BE2C (cell line): ENCODE results near the gene TFF2.

Experiments used
- DNase-seq: peaks from one replicate; pipeline ENCODE4 v3.0.0-alpha.2; 2020
- H3K27me3 ChIP-seq: fragments of 250-450 bp; sonication (Bioruptor Pico); 2 replicates; pipeline ENCODE4 v1.5.1; 2020; ENCODE audit warnings: mild to moderate bottlenecking
- H3K36me3 ChIP-seq: fragments of 250-450 bp; sonication (Bioruptor Pico); 2 replicates; pipeline ENCODE4 v1.5.1; 2020; ENCODE audit warnings: mild to moderate bottlenecking
- H3K4me1 ChIP-seq: fragments of 250-450 bp; sonication (Bioruptor Pico); 2 replicates; pipeline ENCODE4 v1.5.1; 2020
- H3K4me3 ChIP-seq: 2 replicates; pipeline ENCODE4 v1.5.1; 2011; ENCODE audit warnings: low read depth, low read length
- H3K9me3 ChIP-seq: fragments of 250-450 bp; sonication (Bioruptor Pico); 2 replicates; pipeline ENCODE4 v1.5.1; 2020
- TF ChIP-seq, protein P1 (sequence below): IDR thresholded peaks from 2 replicates; pipeline ENCODE4 v1.5.1; 2012; ENCODE audit warnings: mild to moderate bottlenecking, low read depth, low read length

TFF2 gene

DNA sequence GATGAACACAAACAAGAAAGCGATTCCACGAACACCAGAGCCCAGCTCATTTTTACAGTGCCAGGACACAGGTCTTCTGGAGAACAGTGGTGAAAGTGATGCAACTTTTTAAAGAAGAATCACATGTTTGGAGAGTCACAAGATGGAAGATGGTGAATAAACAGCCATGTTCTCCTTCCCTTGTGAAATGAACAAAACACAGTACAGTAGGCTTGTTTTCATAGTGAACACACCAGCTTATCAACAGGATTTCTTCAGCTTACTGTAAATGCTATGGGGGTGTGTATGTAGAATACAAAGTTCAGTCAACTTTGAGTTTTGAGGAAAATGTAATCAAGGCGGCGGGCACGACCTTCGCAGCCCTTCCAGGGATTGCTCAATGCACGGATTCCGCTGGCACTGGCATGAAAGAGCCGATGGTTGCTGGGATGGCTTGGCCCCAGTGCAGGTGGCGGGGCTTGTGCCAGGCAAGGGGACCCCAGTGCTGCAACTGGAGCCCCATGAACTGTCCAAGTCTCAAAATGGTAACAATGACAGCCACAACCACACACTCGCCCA lies 35.3 kb upstream of the TFF2 start:
- DNase-seq, result no peak
- no peaks in the 10 kb centered on the region for H3K9me3 ChIP-seq
- TF ChIP-seq, protein P1, sequence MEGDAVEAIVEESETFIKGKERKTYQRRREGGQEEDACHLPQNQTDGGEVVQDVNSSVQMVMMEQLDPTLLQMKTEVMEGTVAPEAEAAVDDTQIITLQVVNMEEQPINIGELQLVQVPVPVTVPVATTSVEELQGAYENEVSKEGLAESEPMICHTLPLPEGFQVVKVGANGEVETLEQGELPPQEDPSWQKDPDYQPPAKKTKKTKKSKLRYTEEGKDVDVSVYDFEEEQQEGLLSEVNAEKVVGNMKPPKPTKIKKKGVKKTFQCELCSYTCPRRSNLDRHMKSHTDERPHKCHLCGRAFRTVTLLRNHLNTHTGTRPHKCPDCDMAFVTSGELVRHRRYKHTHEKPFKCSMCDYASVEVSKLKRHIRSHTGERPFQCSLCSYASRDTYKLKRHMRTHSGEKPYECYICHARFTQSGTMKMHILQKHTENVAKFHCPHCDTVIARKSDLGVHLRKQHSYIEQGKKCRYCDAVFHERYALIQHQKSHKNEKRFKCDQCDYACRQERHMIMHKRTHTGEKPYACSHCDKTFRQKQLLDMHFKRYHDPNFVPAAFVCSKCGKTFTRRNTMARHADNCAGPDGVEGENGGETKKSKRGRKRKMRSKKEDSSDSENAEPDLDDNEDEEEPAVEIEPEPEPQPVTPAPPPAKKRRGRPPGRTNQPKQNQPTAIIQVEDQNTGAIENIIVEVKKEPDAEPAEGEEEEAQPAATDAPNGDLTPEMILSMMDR, result no peak
- H3K36me3 ChIP-seq, result no peaks in the 10 kb centered on the region
- no peaks in the 10 kb centered on the region for H3K4me1 ChIP-seq
- H3K27me3 ChIP-seq, result peaks cover 22% of the 10 kb centered on the region
- H3K4me3 ChIP-seq, result no peak overlapping the region

DNA sequence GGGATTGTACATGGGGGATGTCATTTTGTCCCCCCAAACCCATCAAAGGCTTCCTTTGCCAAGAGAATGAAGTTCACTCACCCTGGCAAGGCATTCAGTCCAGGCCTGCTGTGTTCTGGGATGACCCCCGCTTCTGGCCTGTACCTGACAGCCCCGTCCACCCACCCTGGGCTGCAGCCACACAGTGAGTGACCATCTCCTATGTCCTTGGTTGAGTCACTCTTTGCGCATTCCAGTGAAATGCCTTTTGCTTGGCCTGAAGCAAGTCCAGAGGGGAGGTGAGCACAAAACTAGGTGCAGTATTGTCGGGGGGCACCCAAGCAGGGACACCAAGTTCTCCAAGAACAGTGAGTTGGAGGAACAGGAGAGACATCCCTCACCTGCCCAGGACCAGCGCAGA lies 34.8 kb upstream of the TFF2 start:
- H3K4me1 ChIP-seq, result no peaks in the 10 kb centered on the region
- TF ChIP-seq, protein P1, result no peak

DNA sequence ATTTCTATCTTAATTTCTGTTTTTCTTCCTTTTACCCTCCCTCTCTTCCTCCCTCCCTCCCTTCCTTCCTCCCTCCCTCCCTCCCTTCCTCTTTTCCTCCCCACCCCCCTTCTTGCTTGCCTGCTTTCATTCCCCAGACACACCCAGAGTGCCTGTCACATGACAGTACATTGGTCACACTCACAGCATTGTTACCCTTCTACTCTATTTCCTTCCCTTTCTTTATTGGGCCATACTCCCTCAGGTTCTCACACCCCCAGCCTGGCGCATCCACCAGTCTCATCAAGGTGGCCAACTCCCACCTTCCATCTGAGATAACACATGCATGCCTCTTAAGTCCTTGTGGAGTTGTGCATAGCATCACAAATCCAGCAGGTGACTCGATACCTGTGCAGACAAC lies 34.2 kb upstream of the TFF2 start:
- H3K36me3 ChIP-seq, result no peaks in the 10 kb centered on the region
- H3K4me3 ChIP-seq, result no peak overlapping the region
- DNase-seq, result no peak
- no peaks in the 10 kb centered on the region for H3K4me1 ChIP-seq
- H3K27me3 ChIP-seq, result peaks cover 14% of the 10 kb centered on the region; the same call in 1 of the 2 replicates
- TF ChIP-seq, protein P1, result no peak
- no peaks in the 10 kb centered on the region for H3K9me3 ChIP-seq

More for the DNA sequence above, 34.8 kb upstream of the TFF2 start:
- H3K27me3 ChIP-seq, result peaks cover 17% of the 10 kb centered on the region
- H3K9me3 ChIP-seq, result no peaks in the 10 kb centered on the region
- H3K4me3 ChIP-seq, result no peak overlapping the region
- no peaks in the 10 kb centered on the region for H3K36me3 ChIP-seq
- DNase-seq, result no peak

GRCh38 chr21:42384156-42384945 lies 33.6 kb upstream of the TFF2 start:
- H3K36me3 ChIP-seq, result no peaks in the 10 kb centered on the region
- H3K4me1 ChIP-seq, result no peaks in the 10 kb centered on the region
- H3K4me3 ChIP-seq, result no peak overlapping the region
- no peaks in the 10 kb centered on the region for H3K9me3 ChIP-seq
- TF ChIP-seq, protein P1, result no peak
- DNase-seq, result no peak
- H3K27me3 ChIP-seq, result peaks cover 14% of the 10 kb centered on the region; the same call in 1 of the 2 replicates

DNA sequence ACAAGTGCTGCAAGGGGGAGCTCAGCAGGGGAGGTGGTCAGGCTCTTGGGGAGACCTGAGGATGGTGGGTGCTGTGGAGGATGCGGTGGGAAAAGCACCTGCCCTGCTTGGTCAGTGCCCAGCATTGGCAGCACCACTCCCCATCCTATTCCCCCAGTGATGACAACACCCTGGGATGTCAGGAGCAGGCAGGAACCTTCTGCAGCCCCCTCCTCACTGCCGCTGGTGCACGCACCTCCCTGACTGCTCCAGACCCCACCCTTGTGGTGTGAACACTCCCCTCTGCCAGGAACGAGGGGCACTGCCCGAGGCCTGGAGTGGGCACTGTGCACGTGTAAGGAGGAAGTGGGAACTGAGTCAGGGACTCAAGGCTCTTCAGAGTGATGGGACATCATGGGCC lies 32.5 kb upstream of the TFF2 start:
- H3K27me3 ChIP-seq, result peaks cover 18% of the 10 kb centered on the region; the same call in 1 of the 2 replicates

More for the DNA sequence above, 32.5 kb upstream of the TFF2 start:
- H3K36me3 ChIP-seq, result no peaks in the 10 kb centered on the region
- H3K4me1 ChIP-seq, result no peaks in the 10 kb centered on the region
- TF ChIP-seq, protein P1, result no peak
- no peak for DNase-seq
- no peaks in the 10 kb centered on the region for H3K9me3 ChIP-seq
- H3K4me3 ChIP-seq, result no peak overlapping the region
